Peyer's patch (tissue), 4 donors: Measurements from ENCODE around the gene ATP6V0C. TPM values are rescaled to one million over a fixed set of nuclear protein-coding genes. Genes with fewer than 3 reads are reported as not detected.

Source experiments
- DNase-seq, 3 donors: peaks; one replicate each; pipeline ENCODE4 v3.0.0-alpha.2; 2017 to 2019
- H3K27ac ChIP-seq, 4 donors: fragments of 200-600 bp; sonication (generic); one replicate each; pipeline ENCODE4 v1.5.1; 2016 to 2019
- H3K27me3 ChIP-seq, 2 donors: fragments of 200-600 bp; sonication (generic); one replicate each; pipeline ENCODE4 v1.5.1; 2019
- H3K36me3 ChIP-seq, 3 donors: fragments of 200-600 bp; sonication (generic); one replicate each; pipeline ENCODE4 v1.5.1; 2016 to 2019
- H3K4me1 ChIP-seq, 4 donors: fragments of 200-600 bp; sonication (generic); one replicate each; pipeline ENCODE4 v1.5.1; 2016 to 2019
- H3K4me3 ChIP-seq, 4 donors: fragments of 200-600 bp; sonication (generic); 1 replicate in 3 of 4; 2 replicates in 1 of 4; pipeline ENCODE4 v1.5.1; 2016 to 2019; ENCODE audit warnings: mild to moderate bottlenecking in 1 of 4
- H3K9me3 ChIP-seq, 4 donors: fragments of 200-600 bp; sonication (generic); one replicate each; pipeline ENCODE4 v1.5.1; 2016 to 2019; ENCODE audit warnings: mild to moderate bottlenecking in 1 of 4
- POLR2A ChIP-seq, 2 donors: fragments of 450-650 bp; IDR thresholded peaks; one replicate each; pipeline ENCODE4 v1.5.1; 2017; ENCODE audit warnings: antibody characterized with exemption in 2 of 2, mild to moderate bottlenecking in 2 of 2, moderate library complexity in 2 of 2
- total RNA-seq, 4 donors: library from RNA; depleted of rRNA; stranded (reverse); fragments of >200 nt; gene quantifications; one replicate each; pipeline ENCODE4 v1.1.0, GENCODE V29; 2016
- TF ChIP-seq, protein P1 (sequence below), 6 experiments: fragments of 450-650 bp in 4 of 6; fragments of 200-600 bp in 2 of 6; sonication (generic) in 1 of 6; IDR thresholded peaks; one replicate each; pipeline ENCODE4 v1.5.1; 2017 to 2019; ENCODE audit warnings: antibody characterized with exemption in 6 of 6, mild to moderate bottlenecking in 3 of 6, moderate library complexity in 1 of 6

The ATP6V0C gene
- total RNA-seq, 4 donors from 2014 or later: 27.2 to 116 (median 101) TPM

DNA sequence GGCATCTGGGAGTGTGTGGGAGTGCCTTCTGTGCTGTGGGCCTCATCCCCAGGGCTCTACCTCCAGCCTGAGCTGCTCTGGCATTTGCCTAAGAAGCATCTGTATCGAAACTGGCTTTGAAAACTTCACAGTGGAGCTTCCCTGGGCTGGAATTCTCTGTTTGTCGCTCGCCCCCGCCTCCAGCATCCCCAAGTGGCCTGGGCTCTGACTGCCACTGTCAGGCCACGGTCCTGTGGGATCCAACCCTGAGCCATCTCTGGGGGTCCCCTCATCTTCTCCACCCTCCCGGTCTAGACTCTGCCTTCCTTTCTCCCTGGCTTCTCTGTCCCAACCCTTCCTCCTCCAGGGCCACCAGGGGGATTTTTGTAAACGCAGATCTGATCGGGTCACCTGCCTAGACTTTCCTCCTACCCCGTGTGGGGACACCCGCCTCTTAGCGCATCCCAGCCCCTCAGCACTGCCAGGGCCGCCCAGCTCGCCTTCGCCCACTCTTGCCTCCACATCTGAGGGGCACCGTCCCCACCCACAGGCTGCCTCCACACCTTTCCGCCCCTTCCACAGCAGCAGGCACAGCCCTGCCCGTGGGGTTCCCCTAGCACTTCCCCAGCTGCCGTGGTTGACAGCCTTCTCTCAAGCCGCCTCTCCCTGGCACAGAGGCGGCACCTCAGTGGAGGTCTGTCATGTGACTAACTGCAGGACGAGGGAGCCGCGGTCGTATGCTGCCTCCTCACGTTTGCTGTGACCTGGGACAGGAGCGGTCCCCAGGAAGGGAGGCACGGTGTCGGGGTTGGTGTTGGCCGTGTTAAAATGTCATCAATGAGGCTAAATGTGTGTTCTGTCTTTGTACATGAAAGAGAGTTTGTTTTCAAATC, 26.9 kb upstream of the ATP6V0C start:
- TF ChIP-seq POLR2A (IDR thresholded peaks at IDR 0.05): no peak
- TF ChIP-seq, protein P1, sequence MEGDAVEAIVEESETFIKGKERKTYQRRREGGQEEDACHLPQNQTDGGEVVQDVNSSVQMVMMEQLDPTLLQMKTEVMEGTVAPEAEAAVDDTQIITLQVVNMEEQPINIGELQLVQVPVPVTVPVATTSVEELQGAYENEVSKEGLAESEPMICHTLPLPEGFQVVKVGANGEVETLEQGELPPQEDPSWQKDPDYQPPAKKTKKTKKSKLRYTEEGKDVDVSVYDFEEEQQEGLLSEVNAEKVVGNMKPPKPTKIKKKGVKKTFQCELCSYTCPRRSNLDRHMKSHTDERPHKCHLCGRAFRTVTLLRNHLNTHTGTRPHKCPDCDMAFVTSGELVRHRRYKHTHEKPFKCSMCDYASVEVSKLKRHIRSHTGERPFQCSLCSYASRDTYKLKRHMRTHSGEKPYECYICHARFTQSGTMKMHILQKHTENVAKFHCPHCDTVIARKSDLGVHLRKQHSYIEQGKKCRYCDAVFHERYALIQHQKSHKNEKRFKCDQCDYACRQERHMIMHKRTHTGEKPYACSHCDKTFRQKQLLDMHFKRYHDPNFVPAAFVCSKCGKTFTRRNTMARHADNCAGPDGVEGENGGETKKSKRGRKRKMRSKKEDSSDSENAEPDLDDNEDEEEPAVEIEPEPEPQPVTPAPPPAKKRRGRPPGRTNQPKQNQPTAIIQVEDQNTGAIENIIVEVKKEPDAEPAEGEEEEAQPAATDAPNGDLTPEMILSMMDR (IDR thresholded peaks at IDR 0.05): peak in 5 of 6 experiments; percentile 29 to 51 (median 45)
- Histone ChIP-seq H3K4me3 (peak overlapping the region in 1 of 4 donors; percentile 12), H3K27me3 (no peaks in the 10 kb centered on the region), H3K36me3 (no peaks in the 10 kb centered on the region), H3K9me3 (no peaks in the 10 kb centered on the region), H3K4me1 (peaks cover 0 to 11% (median 5%) of the 10 kb centered on the region in 4 donors), H3K27ac (no peak overlapping the region)
- DNase-seq: peak; percentile 71 to 88 (median 81)

- TF ChIP-seq POLR2A (IDR thresholded peaks at IDR 0.05): no peak
- TF ChIP-seq, protein P1 (IDR thresholded peaks at IDR 0.05): no peak
- Histone ChIP-seq H3K4me1 (peaks cover 0 to 11% (median 5%) of the 10 kb centered on the region in 4 donors), H3K27ac (no peak overlapping the region), H3K27me3 (no peaks in the 10 kb centered on the region), H3K36me3 (no peaks in the 10 kb centered on the region), H3K4me3 (no peak overlapping the region), H3K9me3 (no peaks in the 10 kb centered on the region)
- DNase-seq: no peak
Observed at GRCh38 chr16:2487517-2487842, 26.3 kb upstream of the ATP6V0C start.

DNA sequence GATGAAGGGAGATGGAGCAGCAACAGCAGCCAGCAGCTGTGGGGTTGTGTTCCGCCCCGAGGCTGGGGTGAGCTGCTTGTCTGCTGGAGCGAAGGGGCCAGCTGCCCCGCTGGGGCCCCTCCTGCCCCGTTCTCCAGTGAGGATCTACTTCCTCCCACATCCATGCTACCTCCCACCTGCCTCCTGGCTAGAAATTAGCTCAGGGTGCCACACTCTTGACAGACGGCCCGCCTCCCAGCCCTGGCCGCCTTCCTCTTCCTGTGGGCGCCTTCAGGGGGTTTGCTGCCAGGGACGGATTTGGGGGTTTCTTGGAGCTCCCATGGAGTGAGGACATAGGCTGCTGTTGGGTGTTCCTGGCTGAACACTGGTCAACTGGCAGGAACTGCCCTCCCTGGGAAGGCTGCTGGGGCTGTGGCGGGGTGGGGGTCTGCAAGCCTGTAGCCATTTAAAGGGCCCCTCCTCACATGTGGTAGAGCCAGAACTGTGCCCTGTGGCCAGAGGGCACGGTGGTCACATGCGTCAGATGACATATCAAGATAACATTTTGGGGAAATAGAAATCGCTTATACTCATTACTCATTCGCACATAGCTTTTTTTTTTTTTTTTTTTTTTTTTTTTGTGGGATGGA, 25.7 kb upstream of the ATP6V0C start:
- H3K27ac ChIP-seq: no peak overlapping the region
- no peak overlapping the region for H3K4me3 ChIP-seq
- no peaks in the 10 kb centered on the region for H3K9me3 ChIP-seq
- H3K27me3 ChIP-seq: no peaks in the 10 kb centered on the region
- DNase-seq: no peak
- no peaks in the 10 kb centered on the region for H3K36me3 ChIP-seq
- H3K4me1 ChIP-seq: peaks cover 0 to 11% (median 5%) of the 10 kb centered on the region in 4 donors
- TF ChIP-seq, protein P1 (IDR thresholded peaks at IDR 0.05): no peak
- TF ChIP-seq POLR2A (IDR thresholded peaks at IDR 0.05): no peak

GRCh38 chr16:2489581-2489980, 24.2 kb upstream of the ATP6V0C start:
- no peak for DNase-seq
- TF ChIP-seq, protein P1 (IDR thresholded peaks at IDR 0.05): no peak
- TF ChIP-seq POLR2A (IDR thresholded peaks at IDR 0.05): no peak
- no peaks in the 10 kb centered on the region for H3K9me3 ChIP-seq
- no peak overlapping the region for H3K27ac ChIP-seq
- no peaks in the 10 kb centered on the region for H3K27me3 ChIP-seq
- peaks cover 0 to 11% (median 2%) of the 10 kb centered on the region in 4 donors for H3K4me1 ChIP-seq
- no peaks in the 10 kb centered on the region for H3K36me3 ChIP-seq
- H3K4me3 ChIP-seq: no peak overlapping the region

DNA sequence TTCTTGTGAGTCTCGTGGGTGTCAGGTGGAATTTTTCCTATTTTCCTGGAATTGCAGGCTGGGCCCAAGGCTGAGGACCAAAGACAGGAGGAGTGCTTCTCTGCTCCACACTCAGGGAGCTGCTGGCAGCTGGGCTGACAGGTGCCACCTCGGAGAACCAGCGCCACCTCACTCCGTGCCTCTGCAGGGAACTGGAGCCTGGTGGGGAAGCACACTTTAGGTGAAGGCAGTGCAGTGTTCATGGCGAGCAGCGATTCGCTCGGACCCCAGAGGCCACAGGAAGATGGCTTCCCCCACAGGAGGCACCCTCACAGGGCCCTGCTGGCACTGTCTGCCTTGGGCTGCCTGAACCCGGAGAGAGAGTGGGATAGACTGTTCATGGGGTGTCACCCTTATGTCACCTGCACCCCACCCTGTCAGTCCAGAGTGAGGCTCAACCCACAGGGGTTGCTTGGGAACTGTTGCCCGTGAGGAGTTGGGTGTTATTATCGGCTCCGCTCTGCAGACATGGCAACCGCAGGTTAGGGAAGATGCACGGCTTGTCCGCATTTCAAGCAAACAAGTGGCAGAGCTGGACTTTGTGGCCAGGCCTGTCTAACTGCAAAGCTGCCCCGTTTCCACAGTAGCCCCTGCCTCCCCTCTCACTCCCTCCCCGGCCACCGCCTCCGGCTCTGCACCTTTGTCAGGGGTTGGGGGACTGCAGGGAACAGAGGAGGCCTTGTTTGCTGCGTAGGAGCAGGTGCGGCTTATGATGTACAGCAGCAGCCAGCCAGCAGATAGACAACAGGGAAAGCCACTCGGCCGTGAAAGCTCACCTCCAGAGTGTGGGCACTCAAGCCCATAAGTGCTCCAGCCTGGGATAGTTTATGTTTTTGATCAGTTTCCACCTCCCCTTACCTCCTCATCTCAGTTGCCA, 23.3 kb upstream of the ATP6V0C start:
- no peak for DNase-seq
- TF ChIP-seq POLR2A (IDR thresholded peaks at IDR 0.05): no peak
- TF ChIP-seq, protein P1 (IDR thresholded peaks at IDR 0.05): no peak
- H3K4me3 ChIP-seq: no peak overlapping the region

More for the DNA sequence above, 23.3 kb upstream of the ATP6V0C start:
- H3K27ac ChIP-seq: no peak overlapping the region
- H3K9me3 ChIP-seq: no peaks in the 10 kb centered on the region
- peaks cover 0 to 11% (median 2%) of the 10 kb centered on the region in 4 donors for H3K4me1 ChIP-seq
- H3K36me3 ChIP-seq: no peaks in the 10 kb centered on the region
- H3K27me3 ChIP-seq: no peaks in the 10 kb centered on the region
